HTR-8/SVneo (cell line): ENCODE data around the gene DNASE2B.
A peak's percentile ranks its signal among the peaks of the same experiment; 100 is the strongest.

Experiments used
- DNase-seq: peaks from one replicate; pipeline ENCODE4 v3.0.0; 2011; ENCODE audit warnings: low spot score, mixed read lengths; ENCODE audit not compliant: insufficient read length
- FAIRE-seq: peaks from 2 replicates; lab custom pipeline; 2011; peaks lifted over from hg19 to GRCh38; lab: Jason Lieb, UNC

The DNASE2B gene

GRCh38 chr1:84409888-84410287, 11.6 kb downstream of the DNASE2B start:
- FAIRE-seq: no peak
- DNase-seq: no peak

GRCh38 chr1:84410328-84411095, 12.2 kb downstream of the DNASE2B start:
- no peak for FAIRE-seq
- no peak for DNase-seq

- FAIRE-seq (no peak), DNase-seq (no peak)
Observed at GRCh38 chr1:84412316-84412942, 14.1 kb downstream of the DNASE2B start.

- no peak for FAIRE-seq
- DNase-seq: no peak
Observed at GRCh38 chr1:84415396-84415795, 17.1 kb downstream of the DNASE2B start.

GRCh38 chr1:84422909-84423308, 24.6 kb downstream of the DNASE2B start:
- no peak for FAIRE-seq
- no peak for DNase-seq

GRCh38 chr1:84424513-84425149, 26.3 kb downstream of the DNASE2B start:
- DNase-seq: no peak
- FAIRE-seq: no peak

GRCh38 chr1:84425150-84425896, 27.0 kb downstream of the DNASE2B start:
- FAIRE-seq (no peak), DNase-seq (no peak)

- DNase-seq: no peak
- FAIRE-seq: no peak
Observed at GRCh38 chr1:84426376-84426775, 28.1 kb downstream of the DNASE2B start.

- DNase-seq: no peak
- FAIRE-seq: no peak
Observed at GRCh38 chr1:84427250-84428188, 29.2 kb downstream of the DNASE2B start.

- FAIRE-seq: no peak
Observed at GRCh38 chr1:84428235-84428634, 30.0 kb downstream of the DNASE2B start.

GRCh38 chr1:84429231-84429630, 30.9 kb downstream of the DNASE2B start:
- DNase-seq: no peak
- no peak for FAIRE-seq

More at GRCh38 chr1:84428235-84428634, 30.0 kb downstream of the DNASE2B start:
- no peak for DNase-seq

GRCh38 chr1:84430546-84430945, 32.3 kb downstream of the DNASE2B start:
- FAIRE-seq: no peak
- DNase-seq: no peak

- no peak for FAIRE-seq
Observed at GRCh38 chr1:84433258-84434080, 35.2 kb downstream of the DNASE2B start.

GRCh38 chr1:84434081-84434769, 35.9 kb downstream of the DNASE2B start:
- no peak for FAIRE-seq
- no peak for DNase-seq

More at GRCh38 chr1:84433258-84434080, 35.2 kb downstream of the DNASE2B start:
- DNase-seq: peak; percentile 53

GRCh38 chr1:84434801-84435549, 36.7 kb downstream of the DNASE2B start:
- DNase-seq: no peak

GRCh38 chr1:84436876-84437655, 38.8 kb downstream of the DNASE2B start:
- DNase-seq (no peak), FAIRE-seq (no peak)

More at GRCh38 chr1:84434801-84435549, 36.7 kb downstream of the DNASE2B start:
- no peak for FAIRE-seq

GRCh38 chr1:84442256-84442655, 44.0 kb downstream of the DNASE2B start:
- FAIRE-seq: no peak
- DNase-seq: peak; percentile 50
